Immature natural killer cell (primary cell): ENCODE measurements around the gene ILDR1. TPM values are rescaled to one million over a fixed set of nuclear protein-coding genes. Genes with fewer than 3 reads are reported as not detected.
A peak's percentile ranks its signal among the peaks of the same experiment; 100 is the strongest.
"Not testable (repeated sequence)": the region's sequence is repeated elsewhere in the genome, so short reads cannot be mapped to it uniquely, and the experiment has no call there.

Experiments used
- DNase-seq, 3 donors: peaks; one replicate each; pipeline ENCODE4 v3.0.0; 2022; ENCODE audit warnings: mixed read lengths in 1 of 3
- H3K27ac Mint-ChIP-seq, 6 donors: one replicate each; pipeline ENCODE4 v1.8.0; 2020; ENCODE audit warnings: mixed read lengths in 6 of 6, mild to moderate bottlenecking in 5 of 6, inconsistent platforms in 4 of 6, moderate library complexity in 3 of 6
- H3K27me3 Mint-ChIP-seq, 3 donors: one replicate each; pipeline ENCODE4 v1.8.0; 2020 to 2021; ENCODE audit warnings: low read depth in 3 of 3, mild to moderate bottlenecking in 3 of 3, mixed read lengths in 3 of 3, moderate library complexity in 3 of 3, inconsistent platforms in 1 of 3
- H3K36me3 Mint-ChIP-seq, 3 donors: one replicate each; pipeline ENCODE4 v1.8.0; 2020; ENCODE audit warnings: mixed read lengths in 3 of 3, inconsistent platforms in 2 of 3, mild to moderate bottlenecking in 2 of 3
- H3K4me1 Mint-ChIP-seq, 2 donors: one replicate each; pipeline ENCODE4 v1.8.0; 2020; ENCODE audit warnings: inconsistent platforms in 2 of 2, mild to moderate bottlenecking in 2 of 2, mixed read lengths in 2 of 2, moderate library complexity in 1 of 2
- H3K4me3 Mint-ChIP-seq, 5 donors: one replicate each; pipeline ENCODE4 v1.8.0; 2020; ENCODE audit warnings: mild to moderate bottlenecking in 5 of 5, mixed read lengths in 5 of 5, inconsistent platforms in 3 of 5, moderate library complexity in 3 of 5
- H3K9me3 Mint-ChIP-seq, 6 donors: one replicate each; pipeline ENCODE4 v1.8.0; 2020; ENCODE audit warnings: mild to moderate bottlenecking in 6 of 6, mixed read lengths in 6 of 6, inconsistent platforms in 4 of 6, moderate library complexity in 3 of 6
- polyA plus RNA-seq, 3 donors: library from polyadenylated mRNA; unstranded; fragments of 300-500 nt; fragmentation: Illumina TruSeq; gene quantifications; one replicate each; pipeline ENCODE4 v1.2.3, GENCODE V29; 2021

Gene ILDR1
- polyA plus RNA-seq = not detected

GRCh38 chr3:122021811-122022401 is at the start of gene ILDR1:
ILDR1 (minus strand) TSS chr3:122022247; CDS start chr3:122022077, 170 bp downstream.
- Mint-ChIP-seq H3K9me3 (no peaks in the 10 kb centered on the region), H3K4me1 (no peaks in the 10 kb centered on the region), H3K4me3 (no peak within 1 kb of the TSS), H3K27ac (no peak within 1 kb of the TSS), H3K36me3 (no peaks in the 10 kb centered on the region), H3K27me3 (peaks cover 2 to 9% (median 6%) of the 10 kb centered on the region in 3 donors)
- DNase-seq = no peak

DNA sequence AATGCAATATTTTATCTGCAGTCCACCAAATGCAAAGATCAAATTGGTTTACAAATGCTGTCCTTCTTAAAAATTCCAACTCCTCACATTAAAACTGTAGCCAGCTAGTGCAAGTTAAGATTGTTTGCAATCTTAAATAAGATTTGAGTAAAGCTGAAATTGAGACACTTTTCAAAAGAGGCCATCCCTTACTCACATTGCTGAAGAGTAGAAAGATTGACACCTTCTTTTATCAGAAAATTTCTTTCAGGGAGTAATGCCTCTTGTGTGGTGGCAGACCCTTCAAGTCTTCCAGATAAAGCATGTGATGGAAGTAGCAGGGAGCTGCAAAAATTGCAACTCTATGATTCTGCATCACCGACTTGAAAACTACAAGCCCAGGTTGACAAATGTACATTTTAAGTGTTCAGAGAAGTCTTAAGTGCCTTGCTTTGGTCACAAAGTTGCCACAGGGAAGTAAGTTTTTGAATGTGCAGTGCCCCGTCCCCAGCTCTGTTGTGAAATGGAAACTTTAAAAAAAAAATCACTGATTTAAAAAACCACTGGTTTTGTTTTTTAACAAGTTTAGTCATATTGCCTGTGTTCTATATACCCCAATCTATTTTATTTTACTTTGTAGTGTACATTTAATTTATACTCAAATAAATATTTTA is 45.7 kb upstream of the ILDR1 start:
- Mint-ChIP-seq H3K27ac (no peak overlapping the region), H3K27me3 (peaks cover 0 to 2% (median 0%) of the 10 kb centered on the region in 3 donors), H3K36me3 (no peaks in the 10 kb centered on the region), H3K4me1 (peaks cover 0 to 2% of the 10 kb centered on the region in 2 donors), H3K4me3 (no peak overlapping the region), H3K9me3 (peaks cover 0 to 3% (median 0%) of the 10 kb centered on the region in 6 donors)
- DNase-seq = no peak

DNA sequence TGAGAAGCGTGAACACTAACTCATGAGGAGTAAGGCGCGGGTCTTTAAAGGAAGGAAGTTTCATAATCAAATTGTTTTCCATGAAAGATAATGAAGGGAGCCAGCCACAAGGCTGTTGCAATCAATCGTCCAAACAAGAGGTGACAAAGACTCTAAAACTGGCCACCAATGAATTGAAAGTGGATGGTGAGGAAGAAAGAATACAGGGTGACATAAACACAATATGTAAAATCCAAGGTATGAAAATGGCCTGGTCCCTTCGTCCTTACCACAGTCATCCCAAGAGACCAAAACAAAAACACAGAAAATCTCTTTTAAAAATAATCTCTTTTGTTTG is 45.1 kb upstream of the ILDR1 start:
- H3K4me1 Mint-ChIP-seq = peaks cover 0 to 2% of the 10 kb centered on the region in 2 donors
- H3K9me3 Mint-ChIP-seq = peaks cover 0 to 3% (median 0%) of the 10 kb centered on the region in 6 donors
- no peaks in the 10 kb centered on the region for H3K36me3 Mint-ChIP-seq
- peaks cover 0 to 2% (median 0%) of the 10 kb centered on the region in 3 donors for H3K27me3 Mint-ChIP-seq
- H3K27ac Mint-ChIP-seq = peak overlapping the region in 1 of 6 donors; percentile 5
- H3K4me3 Mint-ChIP-seq = peak overlapping the region in 1 of 5 donors; percentile 23
- DNase-seq = no peak

- peaks cover 0 to 2% (median 0%) of the 10 kb centered on the region in 3 donors for H3K27me3 Mint-ChIP-seq
- peak overlapping the region in 1 of 5 donors; percentile 23 for H3K4me3 Mint-ChIP-seq
- peaks cover 0 to 2% of the 10 kb centered on the region in 2 donors for H3K4me1 Mint-ChIP-seq
- DNase-seq = no peak
- H3K36me3 Mint-ChIP-seq = no peaks in the 10 kb centered on the region
- H3K9me3 Mint-ChIP-seq = peaks cover 0 to under 1% (median 0%) of the 10 kb centered on the region in 6 donors
- peak overlapping the region in 1 of 6 donors; percentile 5 for H3K27ac Mint-ChIP-seq
These were observed 44.5 kb upstream of the ILDR1 start for GRCh38 chr3:122066331-122067213.

- peaks cover 0 to 2% (median 0%) of the 10 kb centered on the region in 6 donors for H3K9me3 Mint-ChIP-seq
- peaks cover 0 to 2% (median 2%) of the 10 kb centered on the region in 3 donors for H3K27me3 Mint-ChIP-seq
- no peak for DNase-seq
- no peaks in the 10 kb centered on the region for H3K36me3 Mint-ChIP-seq
- H3K4me3 Mint-ChIP-seq = no peak overlapping the region
- peaks cover 0 to 2% of the 10 kb centered on the region in 2 donors for H3K4me1 Mint-ChIP-seq
- H3K27ac Mint-ChIP-seq = no peak overlapping the region
These were observed 42.3 kb upstream of the ILDR1 start for GRCh38 chr3:122064326-122064725.

GRCh38 chr3:122063908-122064307 is 41.9 kb upstream of the ILDR1 start:
- Mint-ChIP-seq H3K27me3 (peaks cover 0 to 2% (median 2%) of the 10 kb centered on the region in 3 donors), H3K27ac (no peak overlapping the region), H3K36me3 (peaks cover 0 to 3% (median 0%) of the 10 kb centered on the region in 3 donors), H3K9me3 (peaks cover 0 to 3% (median 0%) of the 10 kb centered on the region in 6 donors), H3K4me1 (peaks cover 0 to 2% of the 10 kb centered on the region in 2 donors), H3K4me3 (no peak overlapping the region)
- no peak for DNase-seq

GRCh38 chr3:122060040-122060698 is 38.1 kb upstream of the ILDR1 start:
- DNase-seq = no peak
- no peak overlapping the region for H3K4me3 Mint-ChIP-seq
- peaks cover 0 to 2% of the 10 kb centered on the region in 2 donors for H3K4me1 Mint-ChIP-seq
- peaks cover 0 to 6% (median under 1%) of the 10 kb centered on the region in 6 donors for H3K9me3 Mint-ChIP-seq
- H3K36me3 Mint-ChIP-seq = peaks cover 0 to 3% (median 0%) of the 10 kb centered on the region in 3 donors
- peaks cover 2 to 4% (median 4%) of the 10 kb centered on the region in 3 donors for H3K27me3 Mint-ChIP-seq
- no peak overlapping the region for H3K27ac Mint-ChIP-seq

DNA sequence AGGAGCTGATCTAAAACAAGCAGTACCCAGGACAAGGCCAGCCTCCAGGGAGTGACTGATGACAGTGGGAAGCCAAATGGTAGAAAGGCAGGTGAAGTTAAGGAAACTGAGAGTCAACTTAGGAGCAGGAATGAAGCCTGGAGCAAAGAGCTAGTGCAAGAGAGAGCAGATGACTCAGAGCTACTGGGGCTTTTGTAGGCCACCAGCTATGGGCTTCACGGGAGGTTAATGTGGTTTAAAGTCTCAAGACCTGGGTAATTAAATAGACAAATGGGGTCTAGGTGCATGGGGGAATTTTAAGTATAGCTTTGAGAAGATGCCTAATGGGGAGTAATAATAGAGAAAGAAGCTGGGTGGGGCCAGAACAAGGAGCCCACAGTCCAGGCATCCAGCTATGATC is 36.2 kb upstream of the ILDR1 start:
- DNase-seq = no peak
- H3K27me3 Mint-ChIP-seq = peaks cover 0 to 6% (median 4%) of the 10 kb centered on the region in 3 donors
- no peak overlapping the region for H3K27ac Mint-ChIP-seq
- peaks cover 0 to 3% (median 0%) of the 10 kb centered on the region in 3 donors for H3K36me3 Mint-ChIP-seq
- H3K4me3 Mint-ChIP-seq = no peak overlapping the region
- peaks cover 0 to 6% (median under 1%) of the 10 kb centered on the region in 6 donors for H3K9me3 Mint-ChIP-seq
- no peaks in the 10 kb centered on the region for H3K4me1 Mint-ChIP-seq

DNA sequence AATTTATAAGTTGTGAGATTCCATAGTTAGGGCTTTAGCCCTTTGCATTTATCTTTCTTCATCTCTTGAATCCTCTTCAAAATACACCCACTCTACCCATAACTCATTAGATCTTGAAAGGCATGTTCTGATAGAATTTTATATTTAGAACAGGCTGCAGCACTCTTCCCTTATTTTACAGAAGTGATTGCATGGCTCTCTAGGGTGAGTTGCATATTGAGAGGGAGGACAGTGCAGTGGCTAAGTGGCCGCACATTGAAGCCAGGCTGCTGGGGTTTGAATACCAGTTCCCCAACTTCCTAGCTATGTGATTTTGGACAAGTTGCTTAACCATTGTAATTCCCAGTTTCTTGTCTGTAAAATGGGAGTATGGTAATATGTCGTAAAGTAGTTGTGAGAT is 35.6 kb upstream of the ILDR1 start:
- DNase-seq = no peak

GRCh38 chr3:122055215-122055614 is 33.2 kb upstream of the ILDR1 start, which contains the start of gene CD86:
CD86 (plus strand) TSS chr3:122055362; CDS start chr3:122055490, 128 bp downstream.
- Mint-ChIP-seq H3K4me1 (no peaks in the 10 kb centered on the region), H3K36me3 (peaks cover 0 to 3% (median 0%) of the 10 kb centered on the region in 3 donors), H3K9me3 (peaks cover 0 to 8% (median under 1%) of the 10 kb centered on the region in 6 donors), H3K27me3 (peaks cover 2 to 6% (median 4%) of the 10 kb centered on the region in 3 donors), H3K4me3 (peak within 1 kb of the TSS in 1 of 5 donors; percentile 1), H3K27ac (no peak within 1 kb of the TSS)
- no peak for DNase-seq

More for the DNA sequence above, 35.6 kb upstream of the ILDR1 start:
- peaks cover 4 to 6% (median 4%) of the 10 kb centered on the region in 3 donors for H3K27me3 Mint-ChIP-seq
- peaks cover 0 to 3% (median 0%) of the 10 kb centered on the region in 3 donors for H3K36me3 Mint-ChIP-seq
- no peak overlapping the region for H3K27ac Mint-ChIP-seq
- no peaks in the 10 kb centered on the region for H3K4me1 Mint-ChIP-seq
- no peak overlapping the region for H3K4me3 Mint-ChIP-seq
- peaks cover 0 to 6% (median under 1%) of the 10 kb centered on the region in 6 donors for H3K9me3 Mint-ChIP-seq

- Mint-ChIP-seq H3K4me1 (no peaks in the 10 kb centered on the region), H3K36me3 (no peaks in the 10 kb centered on the region), H3K27me3 (peaks cover 2 to 6% (median 4%) of the 10 kb centered on the region in 3 donors), H3K9me3 (peaks cover 0 to 8% (median 4%) of the 10 kb centered on the region in 6 donors), H3K4me3 (no peak overlapping the region), H3K27ac (no peak overlapping the region)
- no peak for DNase-seq
These were observed 30.9 kb upstream of the ILDR1 start for GRCh38 chr3:122052968-122053367.

DNA sequence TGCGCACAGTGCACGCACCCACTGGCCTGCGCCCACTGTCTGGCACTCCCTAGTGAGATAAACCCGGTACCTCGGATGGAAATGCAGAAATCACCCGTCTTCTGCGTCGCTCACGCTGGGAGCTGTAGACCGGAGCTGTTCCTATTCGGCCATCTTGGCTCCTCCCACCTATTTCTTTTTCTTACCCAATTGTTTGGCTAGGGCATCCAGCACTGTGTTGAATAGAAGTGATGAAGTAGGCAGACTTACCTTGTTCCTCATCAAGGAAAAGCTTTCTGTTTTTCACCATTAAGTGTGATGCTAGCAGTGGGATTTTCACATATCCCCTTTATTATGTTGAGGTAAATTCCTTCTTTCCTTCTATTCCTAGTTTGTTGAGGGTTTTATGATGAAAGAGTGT is 25.7 kb upstream of the ILDR1 start:
- H3K27me3 Mint-ChIP-seq, H3K27ac Mint-ChIP-seq, H3K9me3 Mint-ChIP-seq, H3K4me1 Mint-ChIP-seq, H3K36me3 Mint-ChIP-seq, DNase-seq, H3K4me3 Mint-ChIP-seq: not testable (repeated sequence)

DNA sequence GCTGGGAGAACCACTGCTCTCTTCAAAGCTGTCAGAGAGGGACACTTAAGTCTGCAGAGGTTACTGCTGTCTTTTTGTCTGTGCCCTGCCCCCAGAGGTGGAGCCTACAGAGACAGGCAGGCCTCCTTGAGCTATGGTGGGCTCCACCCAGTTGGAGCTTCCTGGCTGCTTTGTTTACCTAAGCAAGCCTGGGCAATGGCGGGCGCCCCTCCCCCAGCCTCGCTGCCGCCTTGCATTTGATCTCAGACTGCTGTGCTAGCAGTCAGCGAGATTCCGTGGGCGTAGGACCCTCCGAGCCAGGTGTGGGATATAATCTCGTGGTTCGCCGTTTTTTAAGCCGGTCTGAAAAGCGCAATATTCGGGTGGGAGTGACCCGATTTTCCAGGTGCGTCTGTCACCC is 25.2 kb upstream of the ILDR1 start:
- not testable (repeated sequence) for H3K27ac Mint-ChIP-seq, H3K9me3 Mint-ChIP-seq, DNase-seq, H3K4me3 Mint-ChIP-seq, H3K36me3 Mint-ChIP-seq, H3K27me3 Mint-ChIP-seq, H3K4me1 Mint-ChIP-seq
